ENCODE data around the gene SLC8A2. TPM values are rescaled to one million over a fixed set of nuclear protein-coding genes. Genes with fewer than 3 reads are reported as not detected.

Gene SLC8A2
- total and polyA plus RNA-seq, 2 of the 8 experiments (the other 6 are each of a cell fraction or from before 2014, with no cell fraction given), result 7.3 to 12.4 TPM

- POLR2A ChIA-PET (ENCODE audit: partially characterized antibody), result interaction anchor here (0.9 to 1.8 kb wide), 3 partner anchors 11 to 48 kb away, joined by 3 to 4 read pairs (median 3); no protein-coding TSS in a partner anchor
- Histone ChIP-seq H2AFZ (ENCODE audit: low read length) (no peak overlapping the region), H3K14ac (ENCODE audit: insufficient read length) (no peak overlapping the region), H4K91ac (replicated peaks; ENCODE audit: insufficient read length, low read length) (no peak overlapping the region), H2BK15ac (ENCODE audit: low read length) (no peak overlapping the region), H3K79me2 (ENCODE audit: control insufficient read depth in 1 of 2, insufficient read depth in 2 of 2, low read length in 2 of 2) (no peaks in the 10 kb centered on the region), H3K23ac (ENCODE audit: insufficient read length) (no peak overlapping the region), H3K4me2 (ENCODE audit: insufficient read depth in 1 of 2, low read depth in 2 of 2, low read length in 2 of 2) (no peak overlapping the region), H2BK12ac (ENCODE audit: low read depth, low read length) (no peak overlapping the region), H2BK120ac (replicated peaks; ENCODE audit: low read depth, low read length) (no peak overlapping the region), H3K18ac (ENCODE audit: extremely low read depth, low read length) (no peak overlapping the region), H3K9me3 (ENCODE audit: insufficient read depth in 2 of 2, low read depth in 1 of 2, low read length in 1 of 2) (no peaks in the 10 kb centered on the region), H4K5ac (ENCODE audit: insufficient read length, low read depth, low read length) (no peak overlapping the region), H3K27ac (ENCODE audit: low read depth, low read length) (no peak overlapping the region), H2BK20ac (ENCODE audit: low read length) (no peak overlapping the region), H2BK5ac (ENCODE audit: low read depth, low read length) (no peak overlapping the region), H3K23me2 (ENCODE audit: low read depth, low read length) (peaks cover 9% of the 10 kb centered on the region), H3K9ac (replicated peaks in 1 of 4; ENCODE audit: extremely low read depth in 1 of 4, low read depth in 3 of 4, low read length in 3 of 4) (no peak overlapping the region), H3K4ac (replicated peaks; ENCODE audit: insufficient read length, low read depth, low read length) (no peak overlapping the region), H3K4me1 (replicated peaks in 1 of 4; ENCODE audit: control insufficient read depth in 3 of 4, insufficient read depth in 4 of 4, low read length in 3 of 4) (peaks cover 0 to 8% (median 3%) of the 10 kb centered on the region in 4 experiments; a peak in 2 of 7 replicates), H4K20me1 (replicated peaks in 1 of 2; ENCODE audit: control insufficient read depth in 1 of 2, insufficient read depth in 2 of 2, low read length in 2 of 2) (peaks cover 0 to 2% of the 10 kb centered on the region in 2 experiments), H3K56ac (replicated peaks; ENCODE audit: insufficient read length, low read depth, low read length) (no peak overlapping the region), H3K79me1 (ENCODE audit: low read depth, low read length) (no peaks in the 10 kb centered on the region), H3K4me3 (ENCODE audit: extremely low read depth in 1 of 4, insufficient read depth in 2 of 4, low read depth in 3 of 4, low read length in 4 of 4) (no peak overlapping the region), H3K27me3 (replicated peaks in 1 of 4; ENCODE audit: control insufficient read depth in 3 of 4, extremely low read depth in 1 of 4, insufficient read depth in 3 of 4, low read length in 3 of 4) (no peaks in the 10 kb centered on the region), H4K8ac (ENCODE audit: extremely low read depth, insufficient read depth, low read length) (no peak overlapping the region; the same call in 1 of the 2 replicates), H3K36me3 (ENCODE audit: control insufficient read depth in 2 of 4, insufficient read depth in 4 of 4, low read length in 3 of 4) (peaks cover 0 to 2% (median under 1%) of the 10 kb centered on the region in 4 experiments; a peak in 1 of 8 replicates), H2AK5ac (ENCODE audit: low read depth, low read length) (no peak overlapping the region)
- DNase-seq (ENCODE audit: low read depth in 1 of 2, low spot score in 2 of 2) (no peak), FAIRE-seq (no peak)
- WGBS, 2 experiments (ENCODE audit: extremely low coverage in 1 of 2, insufficient coverage in 1 of 2, insufficient read length in 1 of 2, insufficient replicate concordance in 2 of 2, low coverage in 1 of 2, low lambda C conversion rate in 2 of 2, missing lambda C conversion rate in 1 of 2), result 92% methylated on average over 15 of the region's 17 CpGs; no CpG with 5 or more reads in 1 of the 2 experiments
- CTCF ChIA-PET (ENCODE audit: partially characterized antibody), result interaction anchor here (1.2 to 11.5 kb wide), 6 partner anchors 41 to 312 kb away, joined by 3 to 80 read pairs (median 4); partner anchors contain the start of gene EHD2
- no peak for TF ChIP-seq MAX (IDR thresholded peaks at IDR 0.05)
- TF ChIP-seq EZH2 (IDR thresholded peaks at IDR 0.05; ENCODE audit: low read depth, low read length, severe bottlenecking), result no peak
- no peak for TF ChIP-seq CTCF (IDR thresholded peaks at IDR 0.05; ENCODE audit: control extremely low read depth in 1 of 3, insufficient read depth in 1 of 3, low read depth in 1 of 3, low read length in 3 of 3)
- TF ChIP-seq RAD21 (IDR thresholded peaks at IDR 0.05 in 1 of 2, conservative IDR thresholded peaks at IDR 0.05 in 1 of 2; ENCODE audit: low read depth in 2 of 2, low read length in 2 of 2), result no peak
- no peak for TF ChIP-seq SAP30 (IDR thresholded peaks at IDR 0.05; ENCODE audit: insufficient read depth, insufficient replicate concordance, low read length)
These were observed 4.8 kb upstream of the SLC8A2 start for GRCh38 chr19:47476438-47476972.
